ENCODE results near the gene MYL12A.

MYL12A gene

GRCh38 chr18:3284501-3284900 is 36.9 kb downstream of the MYL12A start:
- no peak for DNase-seq

DNA sequence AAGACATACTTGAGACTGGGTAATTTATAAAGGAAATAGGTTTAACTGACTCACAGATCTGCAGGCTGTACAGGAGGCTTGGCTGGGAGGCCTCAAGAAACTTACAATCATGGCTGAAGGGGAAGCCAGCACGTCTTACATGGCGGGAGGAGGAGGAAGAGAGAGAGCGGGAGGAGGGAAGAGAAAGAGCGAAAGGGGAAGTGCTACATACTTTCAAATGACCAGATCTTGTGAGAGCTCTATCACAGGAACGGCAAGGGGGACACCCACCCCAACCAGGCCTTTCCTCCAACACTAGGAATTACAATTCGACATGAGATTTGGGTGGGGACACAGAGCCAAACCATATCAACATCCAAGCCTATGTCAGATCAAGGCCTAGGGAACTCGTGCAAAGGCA is 38.6 kb downstream of the MYL12A start:
- no peak for DNase-seq

DNA sequence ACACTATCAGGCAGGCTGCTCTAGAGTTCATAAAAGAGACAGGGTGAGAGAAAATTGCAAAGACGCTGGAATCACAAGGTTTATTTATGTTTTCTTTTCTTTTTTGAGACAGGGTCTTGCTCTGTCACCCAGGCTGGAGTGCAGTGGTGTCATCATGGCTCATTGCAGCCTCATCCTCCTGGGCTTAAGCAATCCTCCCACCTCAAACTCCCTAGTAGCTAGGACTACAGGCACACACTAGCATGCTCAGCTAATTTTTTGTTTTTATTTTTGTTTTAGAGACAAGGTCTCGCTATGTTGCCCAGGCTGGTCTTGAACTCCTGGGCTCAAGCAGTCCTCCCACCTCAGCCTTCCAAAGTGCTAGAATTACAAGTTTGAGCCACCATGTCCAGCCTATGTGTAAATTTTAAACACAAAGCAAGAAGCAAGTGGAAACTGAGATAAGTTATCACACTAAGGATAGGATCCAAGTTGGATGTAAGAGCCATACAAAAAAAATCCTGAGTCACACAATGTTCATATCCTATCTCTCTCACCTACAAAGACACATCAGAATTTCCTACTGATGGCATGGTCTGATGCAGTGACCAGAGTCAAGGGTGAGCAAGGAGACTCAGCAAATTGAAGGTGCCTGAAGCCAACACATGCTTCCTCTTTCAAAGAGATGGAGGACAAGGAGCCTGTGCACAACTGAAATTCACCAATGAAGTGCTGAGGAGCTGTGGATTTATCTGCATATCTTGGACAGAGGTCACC is 45.8 kb downstream of the MYL12A start:
- no peak for DNase-seq

DNA sequence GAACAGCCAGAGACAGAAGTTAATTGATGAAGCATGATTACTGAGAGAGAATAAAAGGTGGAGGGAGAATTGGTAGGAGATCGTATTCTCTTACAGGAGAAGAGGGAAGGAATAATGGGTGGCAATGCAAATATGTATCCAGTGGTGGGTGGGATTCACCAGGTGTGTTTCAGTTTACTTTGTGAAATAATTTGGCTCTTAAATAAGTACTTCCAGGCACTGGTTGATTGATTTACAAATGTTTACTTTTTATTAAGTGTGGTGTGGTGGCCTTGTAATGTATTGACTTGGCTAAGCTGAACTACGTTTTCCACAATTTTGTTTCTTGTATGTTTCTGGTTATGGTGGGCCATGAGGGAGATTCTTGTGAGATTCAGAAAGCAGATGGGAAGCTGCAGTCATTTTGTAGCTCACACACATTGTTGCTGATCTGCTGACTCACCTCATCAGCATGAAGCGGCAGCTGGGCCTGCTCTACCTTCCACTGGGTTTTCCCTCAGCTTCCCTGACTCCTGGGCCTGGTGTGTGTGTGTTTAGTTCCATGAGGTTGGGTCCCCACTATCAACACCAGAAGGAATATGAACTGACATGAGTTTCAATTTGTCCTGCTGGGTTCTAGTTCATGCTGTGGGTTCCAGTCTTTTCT is 47.0 kb downstream of the MYL12A start:
- no peak for DNase-seq

GRCh38 chr18:3297025-3297984 is 49.7 kb downstream of the MYL12A start:
- DNase-seq: peak; percentile 91

- no peak for DNase-seq
These were observed 57.2 kb downstream of the MYL12A start for GRCh38 chr18:3304832-3305231.

GRCh38 chr18:3305354-3305762 is 57.8 kb downstream of the MYL12A start:
- DNase-seq: peak; percentile 50
